Activated CD4-positive, alpha-beta T cell treated with anti-CD3 and anti-CD28 coated beads, Interleukin-10, Interleukin-2, amounts not matched to agents 100 ng/mL and 50 ng/mL, durations not matched to agents 16 hours and 8 hours (primary cell): ENCODE data around the gene RANBP10.

Source experiments
- DNase-seq: peaks from one replicate; pipeline ENCODE4 v3.0.0-alpha.2; 2020

Gene RANBP10

GRCh38 chr16:67825906-67826305, 19.5 kb upstream of the RANBP10 start:
- no peak for DNase-seq

- DNase-seq, result no peak
These were observed 18.8 kb upstream of the RANBP10 start for GRCh38 chr16:67825119-67825518.

DNA sequence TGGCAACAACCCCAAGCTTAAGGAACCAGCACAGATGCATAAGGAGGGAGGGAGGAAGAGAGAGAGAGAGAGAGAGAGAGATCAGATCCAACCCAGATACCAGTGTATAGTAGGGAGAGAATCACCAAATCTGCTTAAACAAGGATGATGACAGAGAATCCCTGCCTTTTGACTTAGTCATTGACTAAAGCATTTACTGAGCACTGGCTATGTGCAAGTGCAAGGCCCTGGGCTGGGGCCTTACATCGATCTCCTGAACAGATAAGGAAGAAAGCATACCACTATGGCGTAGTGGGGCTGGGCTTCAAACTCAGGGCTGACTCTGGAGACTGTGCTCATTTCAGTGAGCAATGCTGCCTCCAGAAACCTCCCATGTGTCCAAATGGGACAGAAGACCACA, 16.2 kb upstream of the RANBP10 start:
- no peak for DNase-seq

DNA sequence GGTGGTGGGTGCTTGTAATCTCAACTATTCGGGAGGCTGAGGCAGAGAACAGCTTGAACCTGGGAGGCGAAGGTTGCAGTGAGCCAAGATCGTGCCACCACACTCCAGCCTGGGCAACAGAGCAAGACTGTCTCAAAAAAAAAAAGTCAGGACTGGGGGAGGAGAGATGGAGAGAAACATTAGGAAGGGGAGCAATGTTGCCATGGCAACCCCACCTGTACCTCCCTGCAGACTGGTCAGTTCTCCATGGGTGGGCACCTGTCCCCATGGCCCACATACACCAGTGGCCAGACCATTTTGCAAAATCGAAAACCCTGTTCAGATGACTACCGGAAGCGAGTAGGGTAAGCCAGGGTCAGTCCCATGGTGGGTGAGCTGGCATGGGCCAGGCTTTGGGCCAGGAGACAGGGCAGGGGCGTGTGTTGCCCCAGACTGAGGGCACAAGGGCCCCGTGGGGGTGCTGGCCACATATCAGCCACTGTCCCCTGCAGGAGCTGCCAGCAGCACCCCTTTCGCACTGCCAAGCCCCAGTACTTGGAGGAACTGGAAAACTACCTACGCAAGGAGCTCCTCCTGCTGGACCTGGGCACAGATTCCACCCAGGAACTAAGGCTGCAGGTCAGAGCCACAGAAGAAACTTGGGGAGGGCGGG, 14.4 kb upstream of the RANBP10 start:
- DNase-seq, result no peak

DNA sequence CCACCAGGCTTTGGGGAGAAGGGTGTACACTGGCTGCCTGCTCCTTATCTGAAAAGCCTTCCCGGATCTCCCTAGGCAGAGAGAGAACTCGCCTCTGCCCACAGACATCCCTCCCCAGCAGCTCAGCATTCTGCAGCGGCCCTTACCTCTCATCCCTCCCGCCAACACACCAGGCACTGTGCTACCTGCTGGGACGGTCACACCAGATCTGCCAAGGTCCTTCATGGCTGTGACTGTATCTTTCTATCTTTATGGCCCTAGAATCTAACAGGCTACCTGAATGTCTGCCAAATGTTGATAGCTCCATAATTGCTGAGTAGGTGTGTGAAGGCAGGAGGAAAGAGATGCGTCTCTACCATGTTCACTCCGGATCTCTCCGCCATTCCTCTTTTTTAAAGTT, 8.2 kb upstream of the RANBP10 start:
- DNase-seq, result no peak

GRCh38 chr16:67811899-67812298, 5.5 kb upstream of the RANBP10 start:
- DNase-seq, result no peak

GRCh38 chr16:67807148-67807682, 855 bp upstream of the RANBP10 start:
- no peak for DNase-seq

GRCh38 chr16:67805718-67806427, 487 bp downstream of the RANBP10 start:
- peak; percentile 6 for DNase-seq

GRCh38 chr16:67804853-67805542, 1.4 kb downstream of the RANBP10 start:
- peak; percentile 9 for DNase-seq

- peak; percentile 19 for DNase-seq
These were observed 2.5 kb downstream of the RANBP10 start for GRCh38 chr16:67803894-67804293.

- DNase-seq, result peak; percentile 75
These were observed 4.5 kb downstream of the RANBP10 start for GRCh38 chr16:67801883-67802282.

DNA sequence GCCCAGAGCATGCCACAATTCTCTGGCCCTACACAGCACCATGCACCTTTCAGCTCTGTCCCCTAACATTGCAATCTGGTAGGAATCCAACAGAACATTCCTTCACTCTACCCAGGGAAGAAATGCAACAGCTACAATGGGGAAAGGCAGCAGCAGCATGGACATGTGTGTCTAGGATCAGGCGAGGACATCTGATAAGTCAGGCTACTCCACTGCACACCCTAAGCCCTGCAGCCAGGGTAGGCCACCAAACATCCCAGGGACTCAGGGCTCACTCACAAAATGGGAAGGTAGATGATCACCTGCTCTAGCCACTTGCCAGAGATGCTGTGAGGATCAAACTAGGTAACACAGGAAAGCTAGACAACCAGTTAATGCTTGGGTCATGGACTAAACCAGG, 5.1 kb downstream of the RANBP10 start:
- no peak for DNase-seq

DNA sequence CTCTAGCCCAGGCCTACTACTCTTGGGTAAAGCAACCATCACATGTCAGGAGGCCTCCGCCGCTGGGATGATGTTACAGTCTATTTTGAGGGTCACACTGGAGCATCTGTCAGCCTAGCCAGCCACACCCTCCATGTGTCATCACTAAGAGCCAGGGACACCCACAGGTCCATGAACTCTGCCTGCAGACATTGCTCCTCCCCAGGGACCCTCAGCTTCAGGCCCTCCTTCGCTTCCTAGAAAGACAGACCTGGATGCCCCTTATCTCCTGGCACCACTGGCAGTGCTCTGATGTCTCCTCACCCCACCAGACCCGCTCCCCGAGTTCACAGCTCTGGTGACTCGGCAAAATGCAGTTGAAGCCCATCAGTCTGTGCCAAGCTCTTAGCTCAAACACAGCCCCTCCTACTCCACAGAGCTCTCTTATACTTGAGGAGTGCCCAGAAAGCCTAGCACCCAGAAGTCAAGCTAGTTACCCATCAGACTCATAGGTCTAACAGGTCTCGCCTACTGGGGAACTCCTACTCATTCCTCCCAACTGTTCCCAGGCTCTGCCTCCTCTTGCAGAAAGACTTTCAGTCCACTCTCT, 5.9 kb downstream of the RANBP10 start:
- DNase-seq, result no peak

DNA sequence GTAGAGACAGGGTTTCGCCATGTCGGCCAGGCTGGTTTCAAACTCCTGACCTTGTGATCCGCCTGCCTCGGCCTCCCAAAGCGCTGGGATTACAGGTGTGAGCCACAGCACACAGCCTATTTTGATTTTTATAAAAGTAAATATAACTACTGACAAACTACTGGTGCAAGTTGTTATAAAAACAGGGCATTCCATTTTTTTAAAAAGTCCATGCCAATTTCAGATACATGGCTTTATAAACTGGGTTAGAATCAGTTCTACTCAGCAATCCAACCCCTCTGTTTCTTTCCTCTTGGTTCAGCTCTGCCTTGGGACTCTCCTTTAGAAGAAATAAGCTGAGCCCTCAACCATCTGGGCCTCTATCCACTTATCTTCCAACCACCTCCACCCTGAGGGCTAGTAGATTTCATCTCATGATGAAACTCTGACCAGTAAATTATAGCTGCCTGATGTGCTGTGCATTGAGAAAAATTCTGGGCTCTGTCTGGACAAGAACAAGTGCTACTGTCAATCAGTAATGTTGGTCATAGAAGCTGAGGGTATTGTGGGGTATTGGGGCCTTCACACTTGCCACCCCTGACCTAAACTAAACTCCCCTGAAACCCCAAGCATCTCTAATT, 10.2 kb downstream of the RANBP10 start:
- no peak for DNase-seq

DNA sequence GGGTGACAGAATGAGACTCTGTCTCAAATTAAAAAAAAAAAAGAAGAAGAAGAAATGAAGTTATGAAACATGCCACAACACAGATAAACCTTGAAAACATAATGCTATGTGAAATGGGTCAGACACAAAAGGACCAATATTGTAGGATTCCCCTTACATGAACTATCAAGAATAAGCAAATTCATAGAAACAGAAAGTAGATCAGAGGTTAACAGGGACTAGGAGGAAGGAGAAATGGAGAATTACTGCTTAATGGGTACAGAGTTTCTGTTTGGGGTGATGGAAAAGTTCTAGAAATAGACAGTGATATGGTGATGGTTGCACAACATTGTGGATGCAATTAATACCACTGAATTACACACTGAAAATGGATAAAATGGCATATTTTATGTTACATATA, 16.3 kb downstream of the RANBP10 start:
- no peak for DNase-seq

- no peak for DNase-seq
These were observed 19.9 kb downstream of the RANBP10 start for GRCh38 chr16:67786491-67786890.

DNA sequence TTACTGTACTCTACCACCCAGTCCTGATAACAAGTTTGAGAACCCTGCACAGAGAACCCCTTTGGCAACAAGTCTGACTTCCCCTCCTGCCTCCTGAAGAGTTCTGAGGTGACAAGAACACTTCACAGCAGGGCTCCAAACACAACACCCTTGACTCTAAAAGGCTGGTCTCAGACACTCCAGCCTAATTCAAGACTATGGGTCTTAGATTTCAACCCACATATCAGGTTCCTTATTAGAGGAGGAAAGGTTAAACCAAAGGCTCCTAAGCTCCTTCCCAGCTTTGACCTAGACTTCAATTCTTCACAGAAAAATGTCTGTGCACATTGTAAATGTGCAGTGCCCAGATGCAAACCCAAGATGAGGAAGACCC, 23.0 kb downstream of the RANBP10 start:
- DNase-seq, result no peak

DNA sequence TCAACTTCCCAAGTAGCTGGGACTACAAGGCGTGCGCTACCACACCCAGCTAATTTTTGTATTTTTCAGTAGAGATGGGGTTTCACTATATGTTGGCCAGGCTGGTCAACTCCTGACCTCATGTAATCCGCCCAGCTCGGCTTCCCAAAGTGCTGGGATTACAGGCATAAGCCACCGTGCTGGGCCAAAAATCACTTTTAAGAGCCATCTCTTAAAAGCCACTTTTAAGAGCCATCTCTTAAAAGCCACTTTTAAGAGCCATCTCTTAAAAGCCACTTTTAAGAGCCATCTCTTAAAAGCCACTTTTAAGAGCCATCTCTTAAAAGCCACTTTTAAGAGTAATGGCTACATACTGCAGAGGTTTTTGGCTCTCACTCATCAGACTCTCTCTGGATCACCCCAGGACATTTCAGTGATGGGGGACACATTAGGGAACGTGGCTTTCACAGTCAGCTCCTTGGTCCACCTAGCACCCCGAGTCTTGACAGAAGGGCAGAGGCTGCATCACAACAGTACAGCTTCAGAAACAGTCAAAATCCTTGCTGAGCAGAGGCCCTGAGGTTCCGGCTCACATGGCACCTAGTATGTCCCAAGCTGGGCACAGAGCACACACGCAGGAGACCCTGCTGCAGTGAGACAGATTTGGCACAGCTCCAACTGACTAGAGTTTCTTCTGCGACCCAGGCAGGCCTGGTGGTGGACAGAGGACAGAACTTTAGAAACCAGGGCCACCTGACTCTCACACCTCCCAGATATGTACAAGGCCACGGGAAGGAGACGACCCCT, 23.6 kb downstream of the RANBP10 start:
- no peak for DNase-seq

DNA sequence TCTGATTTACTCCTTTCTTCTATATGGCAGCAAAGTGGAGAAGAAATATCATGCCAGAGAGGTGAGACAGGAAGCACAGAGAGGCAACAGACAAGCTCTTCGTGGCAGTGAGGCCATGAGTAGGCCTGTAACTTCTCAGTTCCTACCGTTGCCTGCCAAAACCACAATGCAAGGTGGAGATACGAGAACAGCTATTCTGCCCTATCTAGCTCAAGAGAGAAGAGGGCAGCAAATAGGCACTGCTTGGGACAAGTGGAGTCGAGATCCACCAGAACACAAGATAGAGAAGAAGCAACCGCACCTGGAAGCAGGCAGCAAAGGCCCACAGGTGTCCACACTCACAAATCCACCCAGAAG, 24.8 kb downstream of the RANBP10 start:
- DNase-seq, result peak; percentile 23

DNA sequence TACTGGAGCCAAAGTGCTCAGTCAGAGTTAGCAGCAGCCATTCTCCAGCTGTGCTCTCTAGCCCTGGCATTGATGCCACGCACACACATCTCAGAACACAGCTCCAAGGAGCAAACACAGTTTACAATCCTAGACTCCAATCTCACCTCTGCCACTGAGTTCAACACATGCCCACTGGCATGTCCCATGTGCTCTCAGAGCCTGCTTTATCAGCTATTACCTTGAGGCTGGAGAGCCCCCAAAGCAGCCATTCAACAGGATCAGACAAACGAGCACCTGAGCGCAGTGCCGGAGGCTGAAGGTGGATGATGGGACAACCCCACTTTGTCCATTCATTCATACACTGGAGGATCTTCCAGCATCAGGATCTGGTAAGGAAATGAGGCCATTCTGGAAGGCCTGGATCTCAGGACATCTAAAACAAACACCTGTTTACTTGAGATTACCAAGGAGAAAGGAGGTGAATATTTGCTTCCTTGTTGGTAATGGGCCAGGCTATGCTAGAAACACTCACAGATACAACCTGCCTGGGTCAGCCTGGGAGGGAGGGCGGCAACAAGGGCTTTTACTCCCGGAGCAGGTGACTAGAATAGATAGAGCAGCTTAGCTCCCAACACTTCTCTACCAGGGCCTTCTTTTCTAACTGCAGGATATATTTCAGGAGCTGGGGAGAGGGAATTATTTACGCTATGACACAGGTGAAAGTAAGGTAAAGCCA, 25.4 kb downstream of the RANBP10 start:
- no peak for DNase-seq

DNA sequence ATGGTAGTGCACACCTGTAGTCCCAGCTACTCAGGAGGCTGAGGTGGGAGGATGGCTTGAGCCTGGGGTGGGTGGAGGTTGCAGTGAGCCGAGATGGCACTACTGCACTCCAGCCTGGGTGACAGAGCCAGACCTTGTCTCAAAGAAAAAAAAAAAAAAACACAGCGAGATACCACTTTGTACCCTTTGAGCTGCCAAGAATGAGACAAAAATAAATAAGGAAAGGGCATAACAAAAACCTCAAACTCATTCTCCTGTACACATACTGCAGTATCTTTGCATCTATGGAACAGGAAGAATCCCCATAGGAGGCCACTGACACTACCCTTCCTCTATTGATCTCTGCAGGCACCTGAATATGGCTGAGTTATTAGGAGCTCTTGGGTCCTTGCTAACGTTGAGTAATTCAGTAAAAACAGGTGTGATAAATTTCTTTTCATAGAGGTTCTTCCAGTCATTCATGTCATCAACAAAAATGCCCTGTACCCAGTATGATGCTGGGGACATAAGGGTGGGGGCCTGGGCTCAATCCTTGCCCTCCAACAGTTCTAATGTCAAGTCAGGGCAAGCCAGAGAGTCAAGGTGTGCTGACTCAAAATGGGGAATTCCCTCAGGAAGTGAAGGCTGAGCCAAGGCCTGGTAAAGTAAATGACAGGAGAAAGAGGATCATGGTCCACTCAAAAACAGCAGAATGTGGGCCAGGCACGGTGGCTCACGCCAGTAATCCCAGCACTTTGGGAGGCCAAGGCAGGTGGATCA, 26.9 kb downstream of the RANBP10 start:
- no peak for DNase-seq
